HepG2 (cell line): ENCODE measurements around the gene BTG3. TPM values are rescaled to one million over a fixed set of nuclear protein-coding genes. Genes with fewer than 3 reads are reported as not detected.

Source experiments
- ATAC-seq: fragments of 200-7000 bp; cut with Tn5 transposase; 3 replicates; pipeline ENCODE4 v1.9.1; 2020; ENCODE audit warnings: mild to moderate bottlenecking, moderate library complexity
- BruUV-seq: library from RNA; stranded (reverse); fragments of 400-500 nt; replicated peaks from 2 replicates; lab custom pipeline; 2021; lab: Mats Ljungman, UMichigan
- CTCF ChIA-PET: fragments of 300-600 bp; formaldehyde crosslinking; extraction: SDS; loops from one replicate; lab custom pipeline; 2021; ENCODE audit warnings: low total read pairs, inconsistent platforms, low intra/inter-chr PET ratio; lab: Yijun Ruan, JAX
- POLR2A ChIA-PET: fragments of 350-600 bp; sonication (Branson Sonifier 250); formaldehyde crosslinking; loops from one replicate; lab custom pipeline; 2020; ENCODE audit warnings: antibody characterized with exemption, inconsistent platforms; lab: Yijun Ruan, JAX
- DNase-seq: peaks from one replicate; pipeline ENCODE4 v3.0.0-alpha.2; 2015; ENCODE audit warnings: low spot score
- FAIRE-seq: peaks from 3 replicates; lab custom pipeline; 2011; peaks lifted over from hg19 to GRCh38; lab: Jason Lieb, UNC
- H2AFZ ChIP-seq: one replicate; pipeline ENCODE4 v1.6.1; 2011; ENCODE audit warnings: low read length, inconsistent platforms
- H3K27ac ChIP-seq: fragments of 300-600 bp; 3 replicates; pipeline ENCODE4 v1.8.0; 2011; ENCODE audit warnings: mixed run types, mild to moderate bottlenecking, mixed read lengths, low read length, inconsistent platforms; ENCODE audit not compliant: insufficient read depth; ENCODE audit errors: extremely low read length
- H3K27me3 ChIP-seq, 2 experiments: fragments of 200-600 bp in 1 of 2; 2 replicates in 1 of 2; 3 replicates in 1 of 2; pipeline versions ENCODE4 v1.6.0 to v1.8.0; 2011; ENCODE audit warnings: low read length in 2 of 2, mild to moderate bottlenecking in 2 of 2, moderate library complexity in 2 of 2, inconsistent platforms in 1 of 2; ENCODE audit not compliant: insufficient read depth in 2 of 2, control insufficient read depth in 1 of 2
- H3K36me3 ChIP-seq, 2 experiments: fragments of 200-600 bp in 1 of 2; replicated peaks in 1 of 2; 2 replicates in 1 of 2; 3 replicates in 1 of 2; pipeline versions ENCODE4 v1.5.1 to v1.8.0; 2011; ENCODE audit warnings: low read length in 2 of 2, inconsistent platforms in 1 of 2; ENCODE audit not compliant: insufficient read depth in 2 of 2, control insufficient read depth in 1 of 2
- H3K4me1 ChIP-seq: 2 replicates; pipeline ENCODE4 v1.5.1; 2012; ENCODE audit warnings: low read length, inconsistent platforms; ENCODE audit not compliant: insufficient read depth
- H3K4me2 ChIP-seq: 2 replicates; pipeline ENCODE4 v1.6.0; 2011; ENCODE audit warnings: low read depth, low read length, inconsistent platforms
- H3K4me3 ChIP-seq, 3 experiments: fragments of 200-600 bp in 1 of 3; sonication (generic), shearing (Covaris generic) in 1 of 3; replicated peaks in 1 of 3; 2 replicates each; pipeline ENCODE4 v1.5.1; 2011 to 2016; ENCODE audit warnings: low read length in 3 of 3, inconsistent platforms in 2 of 3, low read depth in 2 of 3, mild to moderate bottlenecking in 2 of 3, control low read depth in 1 of 3, mixed read lengths in 1 of 3; ENCODE audit not compliant: insufficient read depth in 1 of 3
- H3K79me2 ChIP-seq: one replicate; pipeline ENCODE4 v1.6.1; 2011; ENCODE audit warnings: low read length, inconsistent platforms; ENCODE audit not compliant: insufficient read depth
- H3K9ac ChIP-seq: 2 replicates; pipeline ENCODE4 v1.6.0; 2011; ENCODE audit warnings: mild to moderate bottlenecking, low read depth, low read length, inconsistent platforms; ENCODE audit not compliant: insufficient read depth
- H3K9me3 ChIP-seq: 2 replicates; pipeline ENCODE4 v1.5.1; 2012; ENCODE audit warnings: mild to moderate bottlenecking, low read length
- H4K20me1 ChIP-seq: 2 replicates; pipeline ENCODE4 v1.6.0; 2011; ENCODE audit warnings: inconsistent platforms, mild to moderate bottlenecking, low read length, moderate library complexity; ENCODE audit not compliant: insufficient read depth
- CC2D1A ChIP-seq: sonication (generic); formaldehyde crosslinking; IDR thresholded peaks from 2 replicates; pipeline ENCODE4 v1.8.1; 2023; ENCODE audit warnings: mild to moderate bottlenecking, missing genetic modification reagents
- CHCHD3 ChIP-seq: sonication (generic); formaldehyde crosslinking; IDR thresholded peaks from 2 replicates; pipeline ENCODE4 v1.8.0; 2022; ENCODE audit warnings: mild to moderate bottlenecking, missing genetic modification reagents, moderate library complexity
- NKX3-1 ChIP-seq: sonication (generic); formaldehyde crosslinking; IDR thresholded peaks from 2 replicates; pipeline ENCODE4 v1.5.0; 2020; ENCODE audit warnings: missing genetic modification reagents
- RARG ChIP-seq: sonication (generic); formaldehyde crosslinking; IDR thresholded peaks from 2 replicates; pipeline ENCODE4 v1.4.0; 2020; ENCODE audit warnings: low read depth, mild to moderate bottlenecking, missing genetic modification reagents
- RFXAP ChIP-seq: sonication (generic); formaldehyde crosslinking; IDR thresholded peaks from 2 replicates; pipeline ENCODE4 v1.4.0; 2020; ENCODE audit warnings: missing genetic modification reagents, borderline replicate concordance
- SP140L ChIP-seq: sonication (generic); formaldehyde crosslinking; IDR thresholded peaks from 2 replicates; pipeline ENCODE4 v1.4.0; 2020; ENCODE audit warnings: missing genetic modification reagents, borderline replicate concordance
- TCF7L2 ChIP-seq: IDR thresholded peaks from 2 replicates; pipeline ENCODE4 v1.6.1; 2011; ENCODE audit warnings: mild to moderate bottlenecking, low read depth, low read length, moderate library complexity
- THAP11 ChIP-seq: IDR thresholded peaks from 2 replicates; pipeline ENCODE4 v1.6.1; 2016; ENCODE audit warnings: missing biosample characterization, missing genetic modification reagents
- ZNF205 ChIP-seq: IDR thresholded peaks from 2 replicates; pipeline ENCODE4 v1.6.1; 2018; ENCODE audit warnings: missing biosample characterization, missing genetic modification reagents
- ZNF431 ChIP-seq: sonication (generic); formaldehyde crosslinking; IDR thresholded peaks from 2 replicates; pipeline ENCODE4 v1.9.0; 2022; ENCODE audit warnings: missing genetic modification reagents, low read depth, mild to moderate bottlenecking, borderline replicate concordance
- ZNF556 ChIP-seq: sonication (generic); formaldehyde crosslinking; IDR thresholded peaks from 2 replicates; pipeline ENCODE4 v1.4.0; 2020; ENCODE audit warnings: mild to moderate bottlenecking, missing genetic modification reagents, borderline replicate concordance
- ZNF878 ChIP-seq: sonication (generic); formaldehyde crosslinking; IDR thresholded peaks from 2 replicates; pipeline ENCODE4 v1.8.1; 2023; ENCODE audit warnings: mild to moderate bottlenecking, missing genetic modification reagents, moderate library complexity
- WGBS: methylation state at CpG from one replicate; pipeline ENCODE4 v1.1.6; 2017; ENCODE audit warnings: low lambda C conversion rate; 5-methylcytosine and 5-hydroxymethylcytosine counted together
- in situ Hi-C: cut with HindIII; loops from 2 replicates; pipeline ENCODE4 v1.10.0; 2017; ENCODE audit warnings: low pct_unique_long_range_greater_than_20kb; ENCODE audit not compliant: extremely low pct_ligation_motif_present
- intact Hi-C: fragments of 100-400 bp; cut with micrococcal nuclease; formaldehyde crosslinking; loops from one replicate; pipeline ENCODE4 v1.10.0; 2022; ENCODE audit not compliant: unreplicated experiment
- polyA plus RNA-seq, 8 experiments: library from polyadenylated mRNA; depleted of rRNA in 3 of 8; stranded (reverse) in 7 of 8; unstranded in 1 of 8; fragments of >200 nt; fragmentation: Illumina TruSeq in 4 of 8; extraction: Trizol in 4 of 8; gene quantifications; 2 replicates each; pipeline versions ENCODE4 v1.2.1 to v1.2.3, GENCODE V29; 2011 to 2016; ENCODE audit warnings: low read depth in 4 of 8, missing spikeins in 1 of 8, mixed read lengths in 1 of 8; ENCODE audit not compliant: insufficient read depth in 1 of 8
- total RNA-seq, 5 experiments: library from RNA; depleted of rRNA; stranded (reverse); fragments of >200 nt; fragmentation: Illumina TruSeq; extraction: Trizol; gene quantifications; 2 replicates each; pipeline ENCODE4 v1.2.3, GENCODE V29; 2016; ENCODE audit warnings: low read depth in 1 of 5

BTG3 gene
- total and polyA plus RNA-seq, 2 of the 13 experiments (the other 11 are each of a cell fraction or from before 2014, with no cell fraction given) = 13.9 to 27.4 TPM

DNA sequence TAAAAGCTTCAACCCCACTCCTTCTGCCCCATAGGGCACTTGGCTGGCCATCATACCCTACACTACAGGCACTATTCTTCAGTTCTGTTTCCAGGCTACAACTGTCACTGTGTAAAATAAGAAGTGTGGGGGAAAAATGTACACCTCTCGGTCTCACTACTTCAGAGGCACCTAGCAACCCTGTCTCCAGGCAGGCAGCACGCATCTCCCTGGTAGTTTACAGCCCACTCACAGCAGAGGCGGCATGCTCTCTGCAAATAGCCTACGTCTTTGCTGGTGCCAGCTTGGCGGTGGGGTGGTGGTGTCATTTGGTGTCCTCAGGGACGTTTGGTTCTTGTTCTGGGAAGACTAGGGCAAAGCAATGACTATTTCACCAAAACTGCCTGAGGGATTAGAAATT is 48.2 kb upstream of the BTG3 start (continued):
- TF ChIP-seq RARG (CRISPR knock-in tag) (no peak), THAP11 (CRISPR knock-in tag) (no peak), ZNF556 (no peak), NKX3-1 (CRISPR knock-in tag) (no peak)

- no peak overlapping the region for H3K4me3 ChIP-seq
- TF ChIP-seq SP140L (CRISPR knock-in tag) (no peak), CHCHD3 (CRISPR knock-in tag) (no peak), ZNF878 (CRISPR knock-in tag) (no peak), ZNF205 (CRISPR knock-in tag) (no peak), TCF7L2 (no peak), CC2D1A (CRISPR knock-in tag) (no peak), ZNF431 (CRISPR knock-in tag) (no peak), RFXAP (CRISPR knock-in tag) (no peak)
- TF ChIP-seq, all 625 proteins: peak for 0
- BruUV-seq = no TSS peak
- WGBS = 8% methylated on average over 3 of the region's 3 CpGs
- H3K9ac ChIP-seq = no peak overlapping the region
- H3K27ac ChIP-seq = no peak overlapping the region
- ChIA-PET POLR2A (no interaction called here), CTCF (no interaction called here)
- no peaks in the 10 kb centered on the region for H4K20me1 ChIP-seq
- H3K4me2 ChIP-seq = no peak overlapping the region
- intact Hi-C loops = no loop called here
- no peak for FAIRE-seq
- H2AFZ ChIP-seq = no peak overlapping the region
- H3K4me1 ChIP-seq = no peaks in the 10 kb centered on the region
- H3K79me2 ChIP-seq = no peaks in the 10 kb centered on the region
- no peaks in the 10 kb centered on the region; a peak in 1 of 5 replicates for H3K27me3 ChIP-seq
- in situ Hi-C loops = no loop called here
- H3K9me3 ChIP-seq = no peaks in the 10 kb centered on the region
- H3K36me3 ChIP-seq = no peaks in the 10 kb centered on the region
- DNase-seq = no peak
- ATAC-seq = no peak
These were observed 47.8 kb upstream of the BTG3 start for GRCh38 chr21:17660452-17660851.
